Ovary (tissue), 3 donors: ENCODE measurements around the gene DSCAML1.

Experiments
- CTCF ChIP-seq, 3 donors: fragments of 450-650 bp in 2 of 3; fragments of 200-600 bp in 1 of 3; IDR thresholded peaks; one replicate each; pipeline versions ENCODE4 v1.5.1 to v1.8.0; 2016 to 2022; ENCODE audit warnings: antibody characterized with exemption in 3 of 3, mild to moderate bottlenecking in 1 of 3
- POLR2A ChIP-seq: fragments of 450-650 bp; IDR thresholded peaks from one replicate; pipeline ENCODE4 v1.6.1; 2017; ENCODE audit warnings: antibody characterized with exemption, mild to moderate bottlenecking, moderate library complexity
- donor health status: DM: no; HTN: no; CAD: no.

GRCh38 chr11:117479372-117479771 lies 317.6 kb downstream of the DSCAML1 start:
- TF ChIP-seq CTCF (IDR thresholded peaks at IDR 0.05) (no peak), POLR2A (no peak)
